A673 (cell line): ENCODE measurements around the gene TXNDC5. TPM values are rescaled to one million over a fixed set of nuclear protein-coding genes. Genes with fewer than 3 reads are reported as not detected.

Source experiments
- BruUV-seq: library from RNA; stranded (reverse); fragments of 400-500 nt; replicated peaks from 2 replicates; lab custom pipeline; 2021; lab: Mats Ljungman, UMichigan
- CTCF ChIA-PET: fragments of 300-600 bp; sonication (Branson Sonifier 250); formaldehyde crosslinking; loops from one replicate; lab custom pipeline; 2022; ENCODE audit warnings: antibody characterized with exemption; lab: Charles Lee
- POLR2A ChIA-PET: fragments of 300-600 bp; sonication (Branson Sonifier 250); formaldehyde crosslinking; loops from one replicate; lab custom pipeline; 2022; ENCODE audit warnings: antibody characterized with exemption; ENCODE audit not compliant: low non-redundant PET; lab: Charles Lee
- DNase-seq: peaks from one replicate; pipeline ENCODE4 v3.0.0-alpha.2; 2015; ENCODE audit warnings: low spot score
- H3K27ac ChIP-seq: fragments of 200-600 bp; sonication (generic); 2 replicates; pipeline ENCODE4 v1.5.1; 2016; ENCODE audit warnings: mixed run types, low read depth, mild to moderate bottlenecking, mixed read lengths, antibody characterized with exemption, low read length; ENCODE audit not compliant: poor library complexity, severe bottlenecking
- H3K27me3 ChIP-seq: fragments of 200-600 bp; sonication (generic); replicated peaks from 2 replicates; pipeline ENCODE4 v1.6.1; 2017; ENCODE audit warnings: mixed run types, low read depth, mild to moderate bottlenecking, mixed read lengths, antibody characterized with exemption, low read length; ENCODE audit not compliant: insufficient read depth, poor library complexity
- H3K36me3 ChIP-seq: fragments of 200-600 bp; sonication (generic); 2 replicates; pipeline ENCODE4 v1.6.1; 2016; ENCODE audit warnings: mixed run types, mild to moderate bottlenecking, mixed read lengths, antibody characterized with exemption, low read length; ENCODE audit not compliant: insufficient read depth, poor library complexity, severe bottlenecking
- H3K4me1 ChIP-seq: fragments of 200-600 bp; sonication (generic); 2 replicates; pipeline ENCODE4 v1.6.1; 2017; ENCODE audit warnings: mixed run types, mild to moderate bottlenecking, mixed read lengths, antibody characterized with exemption, low read length; ENCODE audit not compliant: insufficient read depth, poor library complexity, severe bottlenecking
- H3K4me3 ChIP-seq: fragments of 200-600 bp; sonication (generic); 2 replicates; pipeline ENCODE4 v1.5.1; 2016; ENCODE audit warnings: low read depth, mixed run types, mild to moderate bottlenecking, mixed read lengths, low read length; ENCODE audit not compliant: poor library complexity, severe bottlenecking
- H3K9me3 ChIP-seq: fragments of 200-600 bp; sonication (generic); 2 replicates; pipeline ENCODE4 v1.6.1; 2016; ENCODE audit warnings: mixed run types, low read depth, mild to moderate bottlenecking, mixed read lengths, antibody characterized with exemption, low read length; ENCODE audit not compliant: poor library complexity, severe bottlenecking
- EZH2 ChIP-seq: fragments of 200-600 bp; sonication (generic); IDR thresholded peaks from 2 replicates; pipeline ENCODE4 v1.6.1; 2017; ENCODE audit warnings: borderline replicate concordance, low read depth, mild to moderate bottlenecking, mixed read lengths, antibody characterized with exemption, low read length; ENCODE audit not compliant: poor library complexity, severe bottlenecking
- intact Hi-C: fragments of 100-400 bp; cut with micrococcal nuclease; formaldehyde crosslinking; loops from one replicate; pipeline ENCODE4 v1.10.0; 2022; ENCODE audit not compliant: unreplicated experiment
- total RNA-seq: library from RNA; stranded (reverse); gene quantifications from 2 replicates; pipeline ENCODE4 v1.2.3, GENCODE V29; 2021
- TF ChIP-seq, protein P1 (sequence below): fragments of 300-800, 200-600 bp; sonication (generic); conservative IDR thresholded peaks from 2 replicates; pipeline ENCODE4 v1.5.1; 2017; ENCODE audit warnings: low read depth, mild to moderate bottlenecking, antibody characterized with exemption, low read length, moderate library complexity, mixed read lengths

The TXNDC5 gene
- total RNA-seq, 1 experiment from 2014 or later = 134 TPM

DNA sequence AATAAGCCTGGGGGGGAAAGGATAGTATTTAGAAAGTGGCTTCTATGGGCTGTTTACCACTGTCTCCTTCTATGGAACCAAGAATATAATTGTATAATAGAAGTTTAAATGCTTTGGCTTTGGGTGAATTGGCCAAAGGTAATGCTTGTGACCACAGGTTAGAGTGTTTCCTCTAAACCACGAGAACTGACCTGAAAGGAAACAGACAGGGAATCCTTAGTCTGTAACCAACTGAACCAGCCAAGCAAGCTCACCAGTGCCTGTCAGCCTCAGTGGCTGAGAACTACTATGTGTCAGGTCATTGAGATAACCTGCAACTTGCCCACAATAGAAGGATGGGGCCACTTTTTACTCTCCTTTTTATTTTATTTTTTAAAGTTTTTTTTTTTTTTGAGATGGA is 47.9 kb upstream of the TXNDC5 start:
- intact Hi-C loops = no loop called here
- no peaks in the 10 kb centered on the region for H3K9me3 ChIP-seq
- no peaks in the 10 kb centered on the region for H3K4me1 ChIP-seq
- H3K27ac ChIP-seq = no peak overlapping the region
- TF ChIP-seq, protein P1, sequence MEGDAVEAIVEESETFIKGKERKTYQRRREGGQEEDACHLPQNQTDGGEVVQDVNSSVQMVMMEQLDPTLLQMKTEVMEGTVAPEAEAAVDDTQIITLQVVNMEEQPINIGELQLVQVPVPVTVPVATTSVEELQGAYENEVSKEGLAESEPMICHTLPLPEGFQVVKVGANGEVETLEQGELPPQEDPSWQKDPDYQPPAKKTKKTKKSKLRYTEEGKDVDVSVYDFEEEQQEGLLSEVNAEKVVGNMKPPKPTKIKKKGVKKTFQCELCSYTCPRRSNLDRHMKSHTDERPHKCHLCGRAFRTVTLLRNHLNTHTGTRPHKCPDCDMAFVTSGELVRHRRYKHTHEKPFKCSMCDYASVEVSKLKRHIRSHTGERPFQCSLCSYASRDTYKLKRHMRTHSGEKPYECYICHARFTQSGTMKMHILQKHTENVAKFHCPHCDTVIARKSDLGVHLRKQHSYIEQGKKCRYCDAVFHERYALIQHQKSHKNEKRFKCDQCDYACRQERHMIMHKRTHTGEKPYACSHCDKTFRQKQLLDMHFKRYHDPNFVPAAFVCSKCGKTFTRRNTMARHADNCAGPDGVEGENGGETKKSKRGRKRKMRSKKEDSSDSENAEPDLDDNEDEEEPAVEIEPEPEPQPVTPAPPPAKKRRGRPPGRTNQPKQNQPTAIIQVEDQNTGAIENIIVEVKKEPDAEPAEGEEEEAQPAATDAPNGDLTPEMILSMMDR = no peak
- no peak for TF ChIP-seq EZH2
- no peaks in the 10 kb centered on the region for H3K36me3 ChIP-seq
- H3K27me3 ChIP-seq = no peaks in the 10 kb centered on the region
- BruUV-seq = no TSS peak
- no peak for DNase-seq
- ChIA-PET CTCF (no interaction called here), POLR2A (no interaction called here)
- no peak overlapping the region for H3K4me3 ChIP-seq

DNA sequence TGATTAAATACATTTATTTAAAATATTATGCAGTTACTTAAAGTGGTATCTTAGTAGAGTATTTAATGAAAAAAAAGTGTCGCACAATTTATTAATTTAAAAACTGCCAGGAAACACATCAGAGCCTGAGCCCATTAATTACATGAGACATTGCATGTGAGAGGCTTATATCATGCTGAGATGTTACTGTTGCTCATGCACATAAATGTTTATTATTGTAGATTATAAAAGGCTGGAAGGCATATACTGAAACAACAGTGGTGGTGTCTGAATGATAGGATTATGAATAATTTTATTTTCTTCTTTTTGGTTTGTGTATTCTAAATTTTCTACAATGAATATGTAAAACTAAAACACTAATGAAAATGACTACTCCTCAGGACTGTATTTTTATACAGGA is 45.7 kb upstream of the TXNDC5 start:
- no peaks in the 10 kb centered on the region for H3K27me3 ChIP-seq
- TF ChIP-seq EZH2 = no peak
- TF ChIP-seq, protein P1 = no peak
- DNase-seq = no peak
- no peaks in the 10 kb centered on the region for H3K9me3 ChIP-seq
- no peak overlapping the region for H3K4me3 ChIP-seq
- ChIA-PET POLR2A (no interaction called here), CTCF (no interaction called here)
- no peak overlapping the region for H3K27ac ChIP-seq
- H3K36me3 ChIP-seq = no peaks in the 10 kb centered on the region
- no TSS peak for BruUV-seq
- intact Hi-C loops = no loop called here
- no peaks in the 10 kb centered on the region for H3K4me1 ChIP-seq

DNA sequence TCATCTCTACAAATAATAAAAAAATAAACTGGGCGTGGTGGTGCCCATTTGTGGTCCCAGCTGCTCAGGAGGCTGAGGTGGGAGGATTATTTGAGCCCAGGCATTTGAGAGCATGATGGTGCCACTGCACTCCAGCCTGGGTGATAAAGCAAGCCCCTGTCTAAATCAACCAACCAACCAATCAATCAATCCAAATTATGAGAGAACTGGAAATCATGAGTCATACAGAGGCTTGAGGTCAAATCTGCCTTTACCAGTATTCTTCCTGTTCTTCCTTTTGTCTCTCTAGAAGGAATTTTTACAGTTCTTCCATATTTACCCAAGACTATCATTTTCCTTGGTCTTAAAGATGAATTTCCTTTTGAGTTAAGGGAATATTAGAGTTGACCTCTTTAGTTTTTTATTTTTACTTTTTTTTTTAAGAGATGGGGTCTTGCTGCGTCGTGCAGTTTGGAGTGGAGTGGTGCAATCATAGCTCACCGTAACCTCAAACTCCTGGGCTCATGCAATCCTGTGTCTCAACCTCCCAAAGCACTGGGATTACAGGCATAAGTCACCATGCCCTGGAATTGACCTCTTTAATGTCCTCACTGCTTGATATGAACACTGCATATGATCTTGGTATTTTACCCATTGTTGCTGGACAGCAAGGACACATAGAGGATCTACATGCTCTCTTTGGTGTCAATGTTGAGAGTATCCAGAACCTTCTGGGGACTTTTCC is 44.1 kb upstream of the TXNDC5 start:
- ChIA-PET POLR2A (no interaction called here), CTCF (no interaction called here)
- H3K27ac ChIP-seq = no peak overlapping the region
- intact Hi-C loops = no loop called here
- no peaks in the 10 kb centered on the region for H3K36me3 ChIP-seq
- no TSS peak for BruUV-seq
- H3K4me3 ChIP-seq = no peak overlapping the region
- no peaks in the 10 kb centered on the region for H3K4me1 ChIP-seq
- TF ChIP-seq EZH2 = no peak
- TF ChIP-seq, protein P1 = no peak
- no peak for DNase-seq
- no peaks in the 10 kb centered on the region for H3K9me3 ChIP-seq
- no peaks in the 10 kb centered on the region for H3K27me3 ChIP-seq
